Right lobe of liver (tissue), 4 donors: ENCODE data around the gene TSR1.
"Not testable (repeated sequence)": the region's sequence is repeated elsewhere in the genome, so short reads cannot be mapped to it uniquely, and the experiment has no call there.

ENCODE experiments used
- POLR2A ChIP-seq: fragments of 450-650 bp; IDR thresholded peaks from one replicate; pipeline ENCODE4 v1.6.1; 2017; ENCODE audit warnings: antibody characterized with exemption, mild to moderate bottlenecking
- TF ChIP-seq, protein P1 (sequence below), 4 donors: fragments of 200-600 bp in 3 of 4; fragments of 450-650 bp in 1 of 4; IDR thresholded peaks; one replicate each; pipeline versions ENCODE4 v1.5.1 to v1.8.0; 2016 to 2022; ENCODE audit warnings: antibody characterized with exemption in 4 of 4, mild to moderate bottlenecking in 2 of 4
- donor health status: DM: no; HTN: no; CAD: no.
- donor health status: DM: no; HTN: no; CAD: no.
- donor health status: DM: no; HTN: yes; CAD: no.

DNA sequence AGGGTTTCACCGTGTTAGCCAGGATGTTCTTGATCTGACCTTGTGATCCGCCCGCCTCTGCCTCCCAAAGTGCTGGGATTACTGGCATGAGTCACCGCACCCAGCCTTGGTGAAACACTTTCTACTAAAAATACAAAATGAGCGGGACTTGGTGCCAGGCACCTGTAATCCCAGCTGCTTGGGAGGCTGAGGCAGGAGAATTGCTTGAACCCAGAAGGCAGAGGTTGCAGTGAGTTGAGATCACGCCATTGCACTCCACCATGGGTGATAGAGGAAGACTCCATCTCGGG, 19.4 kb downstream of the TSR1 start:
- TF ChIP-seq, protein P1, sequence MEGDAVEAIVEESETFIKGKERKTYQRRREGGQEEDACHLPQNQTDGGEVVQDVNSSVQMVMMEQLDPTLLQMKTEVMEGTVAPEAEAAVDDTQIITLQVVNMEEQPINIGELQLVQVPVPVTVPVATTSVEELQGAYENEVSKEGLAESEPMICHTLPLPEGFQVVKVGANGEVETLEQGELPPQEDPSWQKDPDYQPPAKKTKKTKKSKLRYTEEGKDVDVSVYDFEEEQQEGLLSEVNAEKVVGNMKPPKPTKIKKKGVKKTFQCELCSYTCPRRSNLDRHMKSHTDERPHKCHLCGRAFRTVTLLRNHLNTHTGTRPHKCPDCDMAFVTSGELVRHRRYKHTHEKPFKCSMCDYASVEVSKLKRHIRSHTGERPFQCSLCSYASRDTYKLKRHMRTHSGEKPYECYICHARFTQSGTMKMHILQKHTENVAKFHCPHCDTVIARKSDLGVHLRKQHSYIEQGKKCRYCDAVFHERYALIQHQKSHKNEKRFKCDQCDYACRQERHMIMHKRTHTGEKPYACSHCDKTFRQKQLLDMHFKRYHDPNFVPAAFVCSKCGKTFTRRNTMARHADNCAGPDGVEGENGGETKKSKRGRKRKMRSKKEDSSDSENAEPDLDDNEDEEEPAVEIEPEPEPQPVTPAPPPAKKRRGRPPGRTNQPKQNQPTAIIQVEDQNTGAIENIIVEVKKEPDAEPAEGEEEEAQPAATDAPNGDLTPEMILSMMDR (IDR thresholded peaks at IDR 0.05): not testable (repeated sequence)
- not testable (repeated sequence) for TF ChIP-seq POLR2A
